Stimulated activated naive B cell treated with anti-CD40 and anti-IgM and Interleukin-4, amounts not matched to agents 10 μg/mL and 1 μg/mL and 100 μg/mL, for 72 hours (primary cell): ENCODE measurements around the gene CREB1.
"Not testable (repeated sequence)": the region's sequence is repeated elsewhere in the genome, so short reads cannot be mapped to it uniquely, and the experiment has no call there.

Experiments
- ATAC-seq, 2 donors: fragments of 150-1000 bp; cut with Tn5 transposase; replicated peaks; 2 replicates each; pipeline ENCODE4 v1.10.0; 2021; ENCODE audit warnings: moderate library complexity in 1 of 2
- DNase-seq: peaks from one replicate; pipeline ENCODE4 v3.0.0; 2021
- H3K27ac Mint-ChIP-seq: one replicate; pipeline ENCODE4 v1.8.0; 2022; ENCODE audit warnings: mild to moderate bottlenecking, mixed read lengths
- H3K27me3 Mint-ChIP-seq, 2 donors: one replicate each; pipeline ENCODE4 v1.8.0; 2022; ENCODE audit warnings: mixed read lengths in 2 of 2
- H3K36me3 Mint-ChIP-seq, 2 donors: one replicate each; pipeline ENCODE4 v1.8.0; 2022; ENCODE audit warnings: mixed read lengths in 2 of 2, mild to moderate bottlenecking in 1 of 2
- H3K4me1 Mint-ChIP-seq, 2 donors: one replicate each; pipeline ENCODE4 v1.8.0; 2022; ENCODE audit warnings: mixed read lengths in 2 of 2, mild to moderate bottlenecking in 1 of 2
- H3K4me3 Mint-ChIP-seq, 2 donors: one replicate each; pipeline ENCODE4 v1.8.0; 2022; ENCODE audit warnings: mild to moderate bottlenecking in 2 of 2, mixed read lengths in 2 of 2, moderate library complexity in 1 of 2
- H3K9me3 Mint-ChIP-seq, 2 donors: one replicate each; pipeline ENCODE4 v1.8.0; 2022; ENCODE audit warnings: mixed read lengths in 2 of 2, mild to moderate bottlenecking in 1 of 2

CREB1 gene

DNA sequence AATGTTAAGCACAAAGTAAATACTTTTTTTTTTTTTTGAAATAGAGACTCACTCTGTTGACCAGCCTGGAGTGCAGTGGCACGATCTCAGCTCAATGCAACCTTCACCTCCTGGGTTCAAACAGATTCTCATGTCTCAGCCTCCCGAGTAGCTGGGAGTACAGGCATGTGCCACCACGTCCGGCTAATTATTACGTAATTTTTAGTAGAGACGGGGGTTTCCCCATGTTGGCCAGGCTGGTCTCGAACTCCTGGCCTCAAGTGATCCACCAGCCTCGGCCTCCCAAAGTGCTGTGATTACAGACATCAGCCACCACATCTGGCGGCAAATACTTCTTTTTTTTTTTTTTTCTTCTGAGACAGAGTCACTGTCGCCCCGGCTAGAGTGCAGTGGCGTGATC is 32.8 kb upstream of the CREB1 start:
- not testable (repeated sequence) for H3K27ac Mint-ChIP-seq, H3K36me3 Mint-ChIP-seq, H3K27me3 Mint-ChIP-seq, H3K4me3 Mint-ChIP-seq, H3K9me3 Mint-ChIP-seq, DNase-seq, ATAC-seq
- peaks cover 21 to 45% of the 10 kb centered on the region in 2 donors for H3K4me1 Mint-ChIP-seq

DNA sequence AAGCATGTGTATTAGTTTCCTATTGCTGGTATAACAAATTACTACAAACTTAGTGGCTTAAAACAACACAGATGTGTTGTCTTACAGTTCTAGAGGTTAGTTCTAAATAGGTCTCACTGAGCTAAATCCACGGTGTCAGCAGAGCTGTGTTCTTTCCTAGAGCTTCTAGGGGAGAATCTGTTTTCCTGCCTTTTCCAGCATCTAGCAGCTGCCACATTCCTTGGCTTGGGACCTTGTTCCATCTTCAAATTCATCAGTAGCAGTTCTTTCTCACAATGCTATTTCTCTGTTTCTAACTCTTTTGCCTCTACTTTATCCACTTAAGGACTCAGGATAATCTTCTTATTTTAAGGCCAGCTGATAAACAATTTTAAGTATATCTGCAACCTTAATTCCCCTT is 32.2 kb upstream of the CREB1 start:
- Mint-ChIP-seq H3K9me3 (no peaks in the 10 kb centered on the region), H3K4me1 (peaks cover 23 to 48% of the 10 kb centered on the region in 2 donors), H3K4me3 (no peak overlapping the region), H3K27ac (no peak overlapping the region), H3K36me3 (peaks cover 0 to 2% of the 10 kb centered on the region in 2 donors), H3K27me3 (no peaks in the 10 kb centered on the region)
- DNase-seq (no peak), ATAC-seq (no peak)

DNA sequence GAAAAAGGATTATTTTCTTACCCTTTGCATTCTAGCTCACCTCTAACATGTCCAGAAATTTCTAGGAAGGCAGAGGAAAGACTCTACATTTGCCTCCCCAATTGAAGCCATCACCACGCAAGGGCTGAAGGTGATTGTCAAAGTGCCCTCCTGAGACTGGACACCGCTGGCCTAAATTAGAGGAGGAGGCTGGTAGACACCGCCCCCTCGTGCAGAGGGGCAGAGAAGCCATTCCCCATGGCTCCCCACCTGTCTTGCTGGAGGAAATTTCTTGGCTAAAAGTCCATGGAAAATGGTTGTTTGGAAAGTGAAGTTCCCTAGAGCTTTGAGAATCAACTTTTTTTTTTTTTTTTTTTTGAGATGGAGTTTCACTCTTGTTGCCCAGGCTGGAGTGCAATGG is 31.3 kb upstream of the CREB1 start:
- peaks cover 25 to 50% of the 10 kb centered on the region in 2 donors for H3K4me1 Mint-ChIP-seq
- H3K27me3 Mint-ChIP-seq: no peaks in the 10 kb centered on the region
- no peak overlapping the region for H3K4me3 Mint-ChIP-seq
- ATAC-seq (no peak), DNase-seq (no peak)
- H3K9me3 Mint-ChIP-seq: no peaks in the 10 kb centered on the region
- no peak overlapping the region for H3K27ac Mint-ChIP-seq
- H3K36me3 Mint-ChIP-seq: peaks cover 0 to 2% of the 10 kb centered on the region in 2 donors

DNA sequence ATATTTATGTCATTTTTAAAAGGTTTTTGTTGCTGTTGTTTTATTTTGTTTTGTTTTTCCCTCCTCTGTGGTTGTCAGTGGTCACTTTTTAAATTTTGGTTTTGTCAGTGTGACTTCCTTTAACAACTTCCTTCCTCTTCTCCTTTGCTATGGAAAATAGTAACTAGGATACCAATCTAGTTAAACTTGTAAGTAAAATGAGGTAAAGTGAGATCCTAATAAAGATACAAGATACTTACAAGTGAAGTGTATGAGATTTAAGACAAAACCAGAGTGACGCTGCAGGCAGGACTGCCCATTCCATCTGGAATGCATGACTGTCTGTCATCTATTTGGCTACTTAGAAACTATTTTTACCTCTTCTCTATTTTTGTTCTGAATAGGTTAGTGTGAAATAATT is 30.6 kb upstream of the CREB1 start:
- Mint-ChIP-seq H3K36me3 (peaks cover 0 to 2% of the 10 kb centered on the region in 2 donors), H3K27me3 (no peaks in the 10 kb centered on the region), H3K27ac (peak overlapping the region; percentile 14), H3K4me1 (peaks cover 31 to 54% of the 10 kb centered on the region in 2 donors), H3K4me3 (no peak overlapping the region), H3K9me3 (no peaks in the 10 kb centered on the region)
- DNase-seq (no peak), ATAC-seq (no peak)

DNA sequence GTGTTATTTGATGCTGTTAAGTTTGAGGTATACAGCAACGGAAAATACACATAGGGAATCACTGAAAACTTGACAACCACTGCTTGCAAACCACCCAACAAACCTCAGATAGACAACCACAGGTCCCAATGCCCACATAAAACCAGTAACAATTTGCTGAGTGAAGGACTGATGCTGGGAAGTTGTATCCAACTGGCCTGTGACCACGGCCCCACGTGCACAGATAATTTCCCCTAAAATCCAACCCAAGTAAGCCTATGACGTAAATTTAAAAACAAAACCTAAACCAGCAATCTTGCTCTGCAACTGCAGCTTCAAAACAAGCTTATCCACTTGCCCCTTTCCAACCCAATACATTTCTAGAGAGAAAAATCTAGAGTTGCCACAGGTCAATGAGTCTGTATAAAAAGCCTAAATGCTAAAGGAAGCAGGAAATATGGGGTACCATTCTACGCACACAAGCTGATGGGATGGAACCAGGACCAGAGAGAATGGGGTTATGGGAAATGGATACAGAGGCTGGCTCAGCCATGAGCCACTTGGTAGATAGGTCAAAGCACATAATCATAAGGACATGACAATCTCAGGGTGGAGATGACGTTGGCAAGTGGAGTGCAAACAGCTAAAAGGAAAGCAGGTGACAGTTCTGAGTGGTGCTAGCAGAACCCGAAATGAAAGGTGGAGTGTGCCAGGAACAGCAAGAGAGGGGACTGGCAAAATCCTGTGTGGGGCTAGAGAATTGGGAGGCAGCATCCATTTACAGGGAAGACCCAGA is 27.8 kb upstream of the CREB1 start:
- H3K4me3 Mint-ChIP-seq: peak overlapping the region; percentile 5 to 11
- peaks cover 0 to 2% of the 10 kb centered on the region in 2 donors for H3K36me3 Mint-ChIP-seq
- peaks cover 54 to 82% of the 10 kb centered on the region in 2 donors for H3K4me1 Mint-ChIP-seq
- no peaks in the 10 kb centered on the region for H3K27me3 Mint-ChIP-seq
- H3K9me3 Mint-ChIP-seq: no peaks in the 10 kb centered on the region
- ATAC-seq (no peak), DNase-seq (no peak)
- peak overlapping the region; percentile 43 for H3K27ac Mint-ChIP-seq

DNA sequence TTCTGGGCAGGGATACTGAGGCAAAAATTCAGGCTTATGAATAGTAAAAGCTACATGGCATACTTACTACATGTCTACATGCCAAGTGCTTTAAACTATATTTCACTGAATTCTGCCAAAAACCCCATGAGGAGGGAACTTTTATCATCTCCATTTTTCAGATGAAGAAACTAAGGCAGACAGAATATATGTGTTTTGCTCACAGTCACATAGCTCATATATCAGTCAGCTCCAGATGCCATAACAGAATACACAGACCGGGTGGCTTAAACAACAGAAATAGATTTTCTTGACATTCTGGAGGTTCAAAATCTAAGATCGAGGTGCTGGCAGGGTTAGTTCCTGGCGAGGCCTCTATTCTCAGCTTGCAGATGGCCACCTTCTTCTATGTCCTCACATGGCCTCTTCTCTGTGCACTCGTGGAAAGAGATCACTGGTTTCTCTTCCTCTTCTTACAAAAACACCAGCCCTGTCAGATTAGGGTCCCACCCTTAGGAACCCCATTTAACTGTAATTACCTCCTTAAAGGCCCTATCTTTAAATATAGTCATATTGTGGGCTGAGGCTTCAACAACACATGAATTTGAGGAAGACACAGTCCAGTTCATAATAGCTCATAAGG is 27.1 kb upstream of the CREB1 start:
- peak overlapping the region in 1 of 2 donors; percentile 35 for H3K4me3 Mint-ChIP-seq
- H3K27ac Mint-ChIP-seq: peak overlapping the region; percentile 80
- peak; percentile 21 for DNase-seq
- peaks cover 54 to 82% of the 10 kb centered on the region in 2 donors for H3K4me1 Mint-ChIP-seq
- ATAC-seq: peak; percentile 81 to 85
- no peaks in the 10 kb centered on the region for H3K27me3 Mint-ChIP-seq
- H3K9me3 Mint-ChIP-seq: no peaks in the 10 kb centered on the region
- peaks cover 0 to 2% of the 10 kb centered on the region in 2 donors for H3K36me3 Mint-ChIP-seq

DNA sequence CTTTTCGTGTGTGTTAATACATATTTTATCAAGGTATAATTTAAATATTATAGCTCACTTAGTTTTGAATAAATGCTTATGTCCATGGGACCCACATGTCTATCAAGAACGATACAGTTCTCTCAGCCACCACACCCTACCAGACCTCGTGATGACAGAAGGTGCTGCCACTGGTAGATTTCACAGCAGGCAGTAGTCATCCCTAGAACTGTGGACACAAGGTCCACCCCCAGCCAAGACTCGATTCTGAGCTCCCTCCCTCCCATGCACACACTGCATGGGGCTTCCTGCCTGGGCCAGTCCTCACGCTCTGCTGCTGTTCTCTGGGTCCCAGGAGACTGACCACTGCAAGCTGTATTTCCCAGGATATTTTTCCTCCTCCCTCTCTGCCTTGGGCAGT is 26.5 kb upstream of the CREB1 start:
- H3K4me1 Mint-ChIP-seq: peaks cover 54 to 82% of the 10 kb centered on the region in 2 donors
- H3K4me3 Mint-ChIP-seq: peak overlapping the region; percentile 6 to 11
- peak overlapping the region; percentile 86 for H3K27ac Mint-ChIP-seq
- no peaks in the 10 kb centered on the region for H3K9me3 Mint-ChIP-seq
- peak; percentile 33 for DNase-seq
- ATAC-seq: peak; percentile 84 to 87
- no peaks in the 10 kb centered on the region for H3K27me3 Mint-ChIP-seq
- H3K36me3 Mint-ChIP-seq: peaks cover 0 to 2% of the 10 kb centered on the region in 2 donors

DNA sequence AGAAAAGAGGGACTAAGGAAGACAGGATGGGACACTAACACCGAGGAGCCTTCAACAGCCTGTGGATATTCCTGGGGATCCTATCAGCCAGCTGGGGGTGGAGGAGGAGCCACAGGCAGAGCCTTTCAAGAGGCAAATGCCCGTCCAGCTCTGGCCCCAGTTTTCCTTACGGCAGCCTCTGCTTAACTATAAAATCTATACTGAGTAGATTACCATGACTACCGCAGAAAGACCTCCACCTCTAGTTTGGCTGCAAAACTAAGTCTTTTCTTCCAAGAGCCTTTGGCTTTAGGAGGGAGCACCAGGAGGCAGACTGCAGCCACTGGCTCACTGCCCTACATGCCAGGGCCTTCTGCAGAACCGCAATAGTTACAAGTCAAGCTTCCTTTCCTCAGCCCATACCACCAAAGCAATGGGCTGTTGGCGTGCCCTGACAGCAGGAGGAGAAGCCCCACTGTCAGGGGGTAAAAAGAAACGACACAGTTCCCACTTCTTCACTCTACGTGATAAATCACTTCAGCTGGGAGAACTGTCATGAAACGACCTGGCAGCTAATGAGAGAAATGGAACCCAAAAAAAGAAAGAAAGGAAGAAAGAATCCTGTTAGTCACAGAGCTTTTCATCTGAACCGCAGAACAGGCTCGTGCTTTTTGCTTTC is 25.1 kb upstream of the CREB1 start:
- no peaks in the 10 kb centered on the region for H3K9me3 Mint-ChIP-seq
- H3K27me3 Mint-ChIP-seq: no peaks in the 10 kb centered on the region
- peak overlapping the region; percentile 89 for H3K27ac Mint-ChIP-seq
- peaks cover 51 to 73% of the 10 kb centered on the region in 2 donors for H3K4me1 Mint-ChIP-seq
- H3K4me3 Mint-ChIP-seq: peak overlapping the region; percentile 56 to 67
- DNase-seq (no peak), ATAC-seq (peak in 1 of 2 donors; percentile 11)
- H3K36me3 Mint-ChIP-seq: peaks cover 0 to 2% of the 10 kb centered on the region in 2 donors

DNA sequence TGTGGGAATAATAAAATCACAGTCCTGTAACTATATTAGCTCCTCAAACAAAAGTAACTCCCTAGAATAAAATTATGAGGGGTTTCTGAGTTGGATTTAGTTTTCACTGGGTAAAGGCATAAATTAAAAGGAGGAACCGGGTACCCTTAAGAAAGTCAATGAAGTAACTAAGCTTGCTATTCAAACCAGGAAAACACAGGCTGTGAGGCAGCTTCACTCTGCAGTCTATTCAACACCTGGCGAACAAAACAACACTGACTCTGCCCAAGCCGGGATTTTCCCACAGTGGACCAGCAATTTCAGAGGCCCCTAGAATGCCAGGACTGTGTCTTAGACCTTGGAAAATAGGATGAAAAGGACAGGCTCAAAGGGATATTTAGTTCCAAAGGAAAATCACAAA is 24.6 kb upstream of the CREB1 start:
- peak overlapping the region; percentile 56 to 67 for H3K4me3 Mint-ChIP-seq
- H3K4me1 Mint-ChIP-seq: peaks cover 49 to 68% of the 10 kb centered on the region in 2 donors
- peaks cover 0 to 2% of the 10 kb centered on the region in 2 donors for H3K36me3 Mint-ChIP-seq
- ATAC-seq (peak; percentile 37 to 47), DNase-seq (no peak)
- H3K9me3 Mint-ChIP-seq: no peaks in the 10 kb centered on the region
- H3K27ac Mint-ChIP-seq: peak overlapping the region; percentile 89
- no peaks in the 10 kb centered on the region for H3K27me3 Mint-ChIP-seq

DNA sequence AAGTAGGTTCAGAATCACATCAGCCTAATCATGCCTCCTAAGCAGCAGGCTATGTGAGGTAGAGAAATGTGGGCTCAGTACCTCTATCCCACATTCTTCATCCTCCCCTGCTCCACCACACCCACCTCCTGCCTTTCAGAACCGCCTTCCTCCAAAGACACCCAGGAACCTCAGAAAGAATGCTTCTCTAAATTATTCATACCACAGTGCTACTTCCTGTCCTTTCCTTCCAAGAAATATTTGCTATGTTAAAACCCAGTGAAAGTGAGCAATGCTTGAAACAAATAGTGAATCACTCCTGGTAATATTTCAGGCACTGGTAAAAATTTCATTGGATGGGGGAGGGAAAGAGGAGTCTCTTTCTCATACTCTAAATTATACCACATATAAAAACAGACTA is 24.0 kb upstream of the CREB1 start:
- Mint-ChIP-seq H3K36me3 (no peaks in the 10 kb centered on the region), H3K4me3 (peak overlapping the region; percentile 6 to 43), H3K27me3 (no peaks in the 10 kb centered on the region), H3K9me3 (no peaks in the 10 kb centered on the region), H3K4me1 (peaks cover 45 to 62% of the 10 kb centered on the region in 2 donors), H3K27ac (peak overlapping the region; percentile 70)
- DNase-seq (no peak), ATAC-seq (no peak)

DNA sequence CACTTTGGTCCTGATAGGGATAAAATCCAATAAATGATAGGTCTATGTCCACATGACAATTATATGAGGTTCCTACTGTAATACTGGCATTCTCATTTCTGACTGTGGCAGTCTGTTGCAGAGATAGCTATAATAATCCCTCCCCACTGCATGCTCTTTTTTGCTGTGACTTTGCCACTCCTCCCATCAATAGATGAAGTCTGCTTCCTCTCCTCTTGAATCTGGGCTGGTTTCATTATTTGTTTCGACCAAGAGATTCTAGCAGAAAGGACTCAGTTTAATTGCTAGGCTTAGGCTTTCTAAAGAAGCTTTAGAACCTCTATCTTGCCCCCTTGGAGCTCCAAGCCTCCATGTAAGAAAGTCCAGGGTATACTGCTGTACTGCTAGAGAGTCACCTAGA is 23.3 kb upstream of the CREB1 start:
- Mint-ChIP-seq H3K4me1 (peaks cover 44 to 55% of the 10 kb centered on the region in 2 donors), H3K4me3 (no peak overlapping the region), H3K27ac (peak overlapping the region; percentile 20), H3K36me3 (no peaks in the 10 kb centered on the region), H3K27me3 (no peaks in the 10 kb centered on the region), H3K9me3 (no peaks in the 10 kb centered on the region)
- ATAC-seq (no peak), DNase-seq (no peak)

DNA sequence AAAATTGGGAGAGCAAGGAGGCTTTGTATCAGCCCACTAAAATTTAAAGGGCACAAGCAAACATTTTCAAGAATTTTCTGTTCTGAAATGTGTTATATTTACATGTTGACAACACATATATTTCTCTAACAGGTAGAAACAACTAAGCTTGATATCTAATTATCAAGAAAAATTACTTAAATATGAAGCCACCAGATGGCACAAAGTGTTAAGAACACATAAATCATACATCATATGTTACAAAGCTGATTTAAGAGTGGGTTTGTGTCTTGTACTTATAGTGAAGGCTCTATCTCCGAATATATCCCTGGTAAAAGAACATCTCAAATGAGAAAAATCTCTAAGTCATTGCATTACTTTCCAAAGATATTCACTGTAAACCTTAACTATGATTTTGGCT is 19.6 kb upstream of the CREB1 start:
- Mint-ChIP-seq H3K27ac (no peak overlapping the region), H3K36me3 (peaks cover 0 to 7% of the 10 kb centered on the region in 2 donors), H3K4me1 (peaks cover 17 to 18% of the 10 kb centered on the region in 2 donors), H3K27me3 (no peaks in the 10 kb centered on the region), H3K9me3 (no peaks in the 10 kb centered on the region), H3K4me3 (no peak overlapping the region)
- ATAC-seq: no peak
- DNase-seq: no peak

DNA sequence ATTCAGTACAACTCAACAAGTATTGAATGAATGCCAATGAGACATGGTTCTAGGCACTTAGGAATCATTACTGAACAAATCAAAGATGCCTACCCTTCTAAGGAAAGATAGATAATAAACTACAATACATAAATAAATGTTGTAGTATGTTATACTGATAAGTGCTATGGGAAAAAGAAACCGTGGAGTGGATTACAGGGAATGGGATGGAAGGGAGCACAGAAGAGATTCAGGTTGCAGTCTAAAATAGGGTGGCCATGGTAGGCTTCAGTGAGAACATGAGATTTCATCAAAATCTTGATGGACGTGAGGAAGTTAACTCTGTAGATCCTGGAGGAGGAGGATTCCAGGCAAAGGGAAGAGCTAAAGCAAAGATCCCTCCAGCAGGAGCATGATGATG is 17.9 kb upstream of the CREB1 start:
- Mint-ChIP-seq H3K4me1 (peaks cover 1 to 4% of the 10 kb centered on the region in 2 donors), H3K9me3 (no peaks in the 10 kb centered on the region), H3K4me3 (no peak overlapping the region), H3K27me3 (no peaks in the 10 kb centered on the region), H3K36me3 (peaks cover 0 to 10% of the 10 kb centered on the region in 2 donors), H3K27ac (no peak overlapping the region)
- DNase-seq (no peak), ATAC-seq (no peak)

DNA sequence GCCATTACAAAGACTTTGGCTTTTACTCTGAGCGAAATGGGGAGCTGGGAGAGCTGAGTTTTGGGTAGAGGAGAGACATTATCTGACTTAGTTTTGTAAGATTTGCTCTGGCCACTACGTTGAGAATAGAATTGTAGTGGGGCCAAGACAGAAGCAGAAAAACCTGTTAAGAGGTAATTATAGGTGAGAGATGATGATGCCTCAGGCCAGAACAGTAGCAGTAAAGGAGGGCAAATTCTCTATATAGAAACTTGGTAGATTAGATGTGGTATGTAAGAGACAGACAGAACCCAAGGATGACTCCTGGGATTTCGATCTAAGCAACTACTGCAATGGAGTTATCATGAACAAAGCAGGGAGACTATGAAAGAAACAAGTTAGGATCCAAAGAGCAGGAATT is 17.4 kb upstream of the CREB1 start:
- Mint-ChIP-seq H3K4me1 (peaks cover 0 to 2% of the 10 kb centered on the region in 2 donors), H3K9me3 (no peaks in the 10 kb centered on the region), H3K36me3 (peaks cover 0 to 14% of the 10 kb centered on the region in 2 donors), H3K27ac (no peak overlapping the region), H3K4me3 (no peak overlapping the region), H3K27me3 (no peaks in the 10 kb centered on the region)
- no peak for ATAC-seq
- DNase-seq: no peak
